ENCODE data around the gene RBFOX2.

- TF ChIP-seq CTCF (IDR thresholded peaks at IDR 0.05), result no peak
- TF ChIP-seq REST (IDR thresholded peaks at IDR 0.05; ENCODE audit: insufficient read depth in 1 of 2, low read depth in 2 of 2, low read length in 1 of 2), result no peak
- no peak for TF ChIP-seq SIN3A (IDR thresholded peaks at IDR 0.05; ENCODE audit: borderline replicate concordance, insufficient read depth, low read depth, low read length)
- no peak for TF ChIP-seq POLR2AphosphoS5 (IDR thresholded peaks at IDR 0.05; ENCODE audit: low read depth, low read length)
Observed at GRCh38 chr22:35884529-35884928, 144.1 kb downstream of the RBFOX2 start.

Measured in Panc1 (cell line).